ENCODE results near the gene MYG1. TPM values are rescaled to one million over a fixed set of nuclear protein-coding genes. Genes with fewer than 3 reads are reported as not detected.

The MYG1 gene
- polyA plus RNA-seq, 3 donors: 49.3 to 64.3 (median 55.7) TPM

GRCh38 chr12:53345486-53346188 is 46.1 kb downstream of the MYG1 start:
- peaks cover 0 to 3% of the 10 kb centered on the region in 2 donors for H3K36me3 Mint-ChIP-seq
- H3K4me2 ChIP-seq (replicated peaks; ENCODE audit: extremely low read depth, low read length, poor library complexity, severe bottlenecking): peak overlapping the region; percentile 97
- H3K4me3 Mint-ChIP-seq: peak overlapping the region; percentile 98 to 100
- no peak overlapping the region for H3K27ac Mint-ChIP-seq
- H2AFZ ChIP-seq (ENCODE audit: insufficient read depth, low read depth, low read length, poor library complexity, severe bottlenecking): peak overlapping the region; percentile 99
- H3K79me2 ChIP-seq (ENCODE audit: insufficient read depth, low read length): no peaks in the 10 kb centered on the region
- peaks cover 0 to 10% (median 2%) of the 10 kb centered on the region in 7 donors for H3K9me3 Mint-ChIP-seq
- 56% methylated on average over 1 of the region's 10 CpGs for WGBS (ENCODE audit: insufficient coverage)
- intact Hi-C loops (cut with micrococcal nuclease): loop anchor here in 1 of 2 donors (2.0 kb wide), 1 partner anchor 21 kb away; no protein-coding TSS in a partner anchor
- no peak overlapping the region for H3K27ac ChIP-seq (ENCODE audit: low read depth in 1 of 2, low read length in 2 of 2)
- H3K4me1 Mint-ChIP-seq: peaks cover 20% of the 10 kb centered on the region
- no peak for DNase-seq
- no peaks in the 10 kb centered on the region for H3K9me3 ChIP-seq (replicated peaks in 1 of 2; ENCODE audit: control insufficient read depth in 1 of 2, insufficient read depth in 1 of 2, low read length in 2 of 2)
- peak overlapping the region in 2 of 3 experiments; percentile 59 to 86 for H3K4me3 ChIP-seq (replicated peaks in 1 of 3; ENCODE audit: low read depth in 2 of 3, low read length in 3 of 3)
- H3K27me3 ChIP-seq (ENCODE audit: control insufficient read depth in 2 of 2, insufficient read depth in 2 of 2, low read length in 2 of 2): peaks cover 0 to 10% of the 10 kb centered on the region in 2 donors
- H3K27me3 Mint-ChIP-seq (ENCODE audit: low read depth in 3 of 3): peaks cover 11 to 22% (median 20%) of the 10 kb centered on the region in 3 donors
- no peaks in the 10 kb centered on the region for H3K36me3 ChIP-seq (replicated peaks in 1 of 2; ENCODE audit: control insufficient read depth in 1 of 2, insufficient read depth in 2 of 2, low read length in 2 of 2)
- no peaks in the 10 kb centered on the region for H4K20me1 ChIP-seq (ENCODE audit: insufficient read depth, low read length)
- H3K4me1 ChIP-seq (ENCODE audit: control insufficient read depth in 1 of 2, insufficient read depth in 2 of 2, low read length in 2 of 2): peaks cover 15 to 18% of the 10 kb centered on the region in 2 donors
- peak overlapping the region; percentile 71 for H3K9ac ChIP-seq (ENCODE audit: insufficient read depth, low read length, poor library complexity, severe bottlenecking)
- TF ChIP-seq, protein P1, sequence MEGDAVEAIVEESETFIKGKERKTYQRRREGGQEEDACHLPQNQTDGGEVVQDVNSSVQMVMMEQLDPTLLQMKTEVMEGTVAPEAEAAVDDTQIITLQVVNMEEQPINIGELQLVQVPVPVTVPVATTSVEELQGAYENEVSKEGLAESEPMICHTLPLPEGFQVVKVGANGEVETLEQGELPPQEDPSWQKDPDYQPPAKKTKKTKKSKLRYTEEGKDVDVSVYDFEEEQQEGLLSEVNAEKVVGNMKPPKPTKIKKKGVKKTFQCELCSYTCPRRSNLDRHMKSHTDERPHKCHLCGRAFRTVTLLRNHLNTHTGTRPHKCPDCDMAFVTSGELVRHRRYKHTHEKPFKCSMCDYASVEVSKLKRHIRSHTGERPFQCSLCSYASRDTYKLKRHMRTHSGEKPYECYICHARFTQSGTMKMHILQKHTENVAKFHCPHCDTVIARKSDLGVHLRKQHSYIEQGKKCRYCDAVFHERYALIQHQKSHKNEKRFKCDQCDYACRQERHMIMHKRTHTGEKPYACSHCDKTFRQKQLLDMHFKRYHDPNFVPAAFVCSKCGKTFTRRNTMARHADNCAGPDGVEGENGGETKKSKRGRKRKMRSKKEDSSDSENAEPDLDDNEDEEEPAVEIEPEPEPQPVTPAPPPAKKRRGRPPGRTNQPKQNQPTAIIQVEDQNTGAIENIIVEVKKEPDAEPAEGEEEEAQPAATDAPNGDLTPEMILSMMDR (IDR thresholded peaks at IDR 0.05): peak; percentile 37

DNA sequence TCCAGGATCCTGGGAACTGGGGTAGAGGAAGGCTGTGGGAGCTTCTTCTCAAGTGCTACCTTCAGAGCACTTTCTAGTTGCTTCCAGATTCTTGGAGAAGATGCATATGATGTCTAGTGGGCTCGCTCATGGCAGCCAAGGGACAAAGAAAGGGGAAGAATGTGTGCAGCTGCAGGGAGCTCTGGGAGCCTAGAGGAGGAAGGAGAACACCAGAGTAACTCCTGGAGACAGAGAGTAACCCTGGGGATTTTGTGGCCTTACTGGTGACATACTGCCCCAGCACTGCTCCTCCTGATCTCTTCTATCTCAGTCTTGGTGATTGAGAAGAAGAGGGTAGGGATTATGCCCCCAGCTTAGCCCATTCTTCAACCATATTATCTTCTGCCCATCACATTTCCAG is 47.0 kb downstream of the MYG1 start:
- H3K27me3 ChIP-seq (ENCODE audit: control insufficient read depth in 2 of 2, insufficient read depth in 2 of 2, low read length in 2 of 2): peaks cover 0 to 10% of the 10 kb centered on the region in 2 donors
- H3K4me3 Mint-ChIP-seq: no peak overlapping the region

More for the DNA sequence above, 47.0 kb downstream of the MYG1 start:
- no peak for DNase-seq
- intact Hi-C loops (cut with micrococcal nuclease): no loop called here
- Histone ChIP-seq H3K4me2 (replicated peaks; ENCODE audit: extremely low read depth, low read length, poor library complexity, severe bottlenecking) (no peak overlapping the region), H2AFZ (ENCODE audit: insufficient read depth, low read depth, low read length, poor library complexity, severe bottlenecking) (no peak overlapping the region), H3K9me3 (replicated peaks in 1 of 2; ENCODE audit: control insufficient read depth in 1 of 2, insufficient read depth in 1 of 2, low read length in 2 of 2) (no peaks in the 10 kb centered on the region), H3K27ac (ENCODE audit: low read depth in 1 of 2, low read length in 2 of 2) (no peak overlapping the region), H3K79me2 (ENCODE audit: insufficient read depth, low read length) (no peaks in the 10 kb centered on the region), H3K4me1 (ENCODE audit: control insufficient read depth in 1 of 2, insufficient read depth in 2 of 2, low read length in 2 of 2) (peaks cover 15 to 18% of the 10 kb centered on the region in 2 donors), H4K20me1 (ENCODE audit: insufficient read depth, low read length) (no peaks in the 10 kb centered on the region), H3K9ac (ENCODE audit: insufficient read depth, low read length, poor library complexity, severe bottlenecking) (no peak overlapping the region), H3K4me3 (replicated peaks in 1 of 3; ENCODE audit: low read depth in 2 of 3, low read length in 3 of 3) (no peak overlapping the region), H3K36me3 (replicated peaks in 1 of 2; ENCODE audit: control insufficient read depth in 1 of 2, insufficient read depth in 2 of 2, low read length in 2 of 2) (no peaks in the 10 kb centered on the region)
- H3K36me3 Mint-ChIP-seq: peaks cover 0 to 3% of the 10 kb centered on the region in 2 donors
- H3K9me3 Mint-ChIP-seq: peaks cover 0 to 10% (median 2%) of the 10 kb centered on the region in 7 donors
- H3K27me3 Mint-ChIP-seq (ENCODE audit: low read depth in 3 of 3): peaks cover 11 to 22% (median 15%) of the 10 kb centered on the region in 3 donors
- H3K4me1 Mint-ChIP-seq: peaks cover 20% of the 10 kb centered on the region
- TF ChIP-seq, protein P1 (IDR thresholded peaks at IDR 0.05): no peak
- H3K27ac Mint-ChIP-seq: no peak overlapping the region
- WGBS (ENCODE audit: insufficient coverage): 21% methylated on average over 1 of the region's 1 CpG
